IgD-negative memory B cell (primary cell): ENCODE measurements around the gene NOD2. TPM values are rescaled to one million over a fixed set of nuclear protein-coding genes. Genes with fewer than 3 reads are reported as not detected.
A peak's percentile ranks its signal among the peaks of the same experiment; 100 is the strongest.

Experiments
- H3K27ac Mint-ChIP-seq, 3 donors: one replicate each; pipeline ENCODE4 v1.8.0; 2020 to 2022; ENCODE audit warnings: mild to moderate bottlenecking in 3 of 3, mixed read lengths in 3 of 3, moderate library complexity in 1 of 3
- H3K27me3 Mint-ChIP-seq: one replicate; pipeline ENCODE4 v1.8.0; 2021; ENCODE audit warnings: mixed read lengths
- H3K36me3 Mint-ChIP-seq: one replicate; pipeline ENCODE4 v1.8.0; 2020; ENCODE audit warnings: mild to moderate bottlenecking, mixed read lengths
- H3K4me1 Mint-ChIP-seq, 3 donors: one replicate each; pipeline ENCODE4 v1.8.0; 2020 to 2022; ENCODE audit warnings: mixed read lengths in 3 of 3, mild to moderate bottlenecking in 1 of 3
- H3K4me3 Mint-ChIP-seq, 4 donors: one replicate each; pipeline ENCODE4 v1.8.0; 2020 to 2022; ENCODE audit warnings: mild to moderate bottlenecking in 4 of 4, mixed read lengths in 4 of 4, moderate library complexity in 3 of 4
- H3K9me3 Mint-ChIP-seq, 3 donors: one replicate each; pipeline ENCODE4 v1.8.0; 2020 to 2021; ENCODE audit warnings: mixed read lengths in 3 of 3, mild to moderate bottlenecking in 1 of 3
- polyA plus RNA-seq: library from polyadenylated mRNA; unstranded; fragments of 300-500 nt; fragmentation: Illumina TruSeq; gene quantifications from one replicate; pipeline ENCODE4 v1.2.3, GENCODE V29; 2021

The NOD2 gene
- polyA plus RNA-seq, 1 donor from 2014 or later = 0.86 TPM

- Mint-ChIP-seq H3K36me3 (peaks cover 13% of the 10 kb centered on the region), H3K27me3 (peaks cover 2% of the 10 kb centered on the region), H3K9me3 (no peaks in the 10 kb centered on the region), H3K27ac (peak overlapping the region; percentile 5 to 96 (median 88)), H3K4me1 (peaks cover 24 to 47% (median 36%) of the 10 kb centered on the region in 3 donors), H3K4me3 (peak overlapping the region in 3 of 4 donors; percentile 34 to 88 (median 47))
Measured at GRCh38 chr16:50678531-50678930, 14.9 kb upstream of the NOD2 start.

DNA sequence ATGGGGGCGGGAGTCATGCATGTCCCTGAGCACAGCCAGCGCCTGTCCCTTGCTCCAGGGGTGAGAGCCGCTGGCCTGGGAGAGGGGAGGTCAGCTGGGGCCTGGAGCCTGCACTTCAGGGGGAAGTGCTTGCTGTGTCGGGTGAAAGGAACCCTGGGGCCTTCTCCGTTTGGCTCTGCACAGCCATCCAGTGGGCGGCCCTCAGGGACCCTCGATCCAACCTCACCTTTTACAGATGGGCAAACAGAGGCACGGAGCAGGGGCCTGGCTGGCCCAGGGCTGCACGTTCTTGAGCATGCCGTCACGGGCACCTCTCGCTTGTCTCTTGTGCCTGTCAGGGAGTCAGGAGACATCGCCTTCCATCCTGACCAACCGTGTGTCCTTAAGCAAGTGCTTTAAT is 14.1 kb upstream of the NOD2 start:
- Mint-ChIP-seq H3K9me3 (no peaks in the 10 kb centered on the region), H3K4me3 (peak overlapping the region; percentile 88 to 96 (median 93)), H3K4me1 (peaks cover 31 to 54% (median 42%) of the 10 kb centered on the region in 3 donors), H3K36me3 (peaks cover 9% of the 10 kb centered on the region), H3K27ac (peak overlapping the region; percentile 5 to 96 (median 86)), H3K27me3 (peaks cover 2% of the 10 kb centered on the region)

GRCh38 chr16:50679676-50680555 is 13.5 kb upstream of the NOD2 start:
- Mint-ChIP-seq H3K36me3 (peaks cover 4% of the 10 kb centered on the region), H3K27ac (peak overlapping the region; percentile 86 to 99 (median 97))

GRCh38 chr16:50680556-50680893 is 12.9 kb upstream of the NOD2 start:
- H3K9me3 Mint-ChIP-seq = peaks cover 0 to 1% (median 0%) of the 10 kb centered on the region in 3 donors
- H3K36me3 Mint-ChIP-seq = peaks cover 1% of the 10 kb centered on the region
- H3K27me3 Mint-ChIP-seq = peaks cover 2% of the 10 kb centered on the region
- H3K27ac Mint-ChIP-seq = peak overlapping the region; percentile 97 to 99 (median 98)
- peaks cover 42 to 67% (median 53%) of the 10 kb centered on the region in 3 donors for H3K4me1 Mint-ChIP-seq
- peak overlapping the region; percentile 91 to 96 (median 94) for H3K4me3 Mint-ChIP-seq

More at GRCh38 chr16:50679676-50680555, 13.5 kb upstream of the NOD2 start:
- H3K9me3 Mint-ChIP-seq = no peaks in the 10 kb centered on the region
- peaks cover 37 to 61% (median 49%) of the 10 kb centered on the region in 3 donors for H3K4me1 Mint-ChIP-seq
- peaks cover 2% of the 10 kb centered on the region for H3K27me3 Mint-ChIP-seq
- H3K4me3 Mint-ChIP-seq = peak overlapping the region; percentile 91 to 96 (median 94)

GRCh38 chr16:50681021-50681885 is 12.2 kb upstream of the NOD2 start, which contains the start of gene SNX20:
SNX20 (minus strand) TSS chr16:50681312; CDS start chr16:50677526, 3,786 bp downstream.
- peak within 1 kb of the TSS; percentile 97 to 99 (median 98) for H3K27ac Mint-ChIP-seq
- H3K27me3 Mint-ChIP-seq = peaks cover 2% of the 10 kb centered on the region
- peaks cover 1% of the 10 kb centered on the region for H3K36me3 Mint-ChIP-seq
- H3K4me1 Mint-ChIP-seq = peaks cover 46 to 72% (median 58%) of the 10 kb centered on the region in 3 donors
- peaks cover 0 to 1% (median 0%) of the 10 kb centered on the region in 3 donors for H3K9me3 Mint-ChIP-seq
- peak within 1 kb of the TSS; percentile 91 to 96 (median 94) for H3K4me3 Mint-ChIP-seq

- peaks cover 0 to 1% (median 0%) of the 10 kb centered on the region in 3 donors for H3K9me3 Mint-ChIP-seq
- H3K4me1 Mint-ChIP-seq = peaks cover 42 to 61% (median 55%) of the 10 kb centered on the region in 3 donors
- H3K27ac Mint-ChIP-seq = peak overlapping the region; percentile 85 to 97 (median 96)
- H3K27me3 Mint-ChIP-seq = peaks cover under 1% of the 10 kb centered on the region
- peak overlapping the region; percentile 72 to 90 (median 86) for H3K4me3 Mint-ChIP-seq
- H3K36me3 Mint-ChIP-seq = no peaks in the 10 kb centered on the region
Measured at GRCh38 chr16:50683689-50684374, 9.6 kb upstream of the NOD2 start.

DNA sequence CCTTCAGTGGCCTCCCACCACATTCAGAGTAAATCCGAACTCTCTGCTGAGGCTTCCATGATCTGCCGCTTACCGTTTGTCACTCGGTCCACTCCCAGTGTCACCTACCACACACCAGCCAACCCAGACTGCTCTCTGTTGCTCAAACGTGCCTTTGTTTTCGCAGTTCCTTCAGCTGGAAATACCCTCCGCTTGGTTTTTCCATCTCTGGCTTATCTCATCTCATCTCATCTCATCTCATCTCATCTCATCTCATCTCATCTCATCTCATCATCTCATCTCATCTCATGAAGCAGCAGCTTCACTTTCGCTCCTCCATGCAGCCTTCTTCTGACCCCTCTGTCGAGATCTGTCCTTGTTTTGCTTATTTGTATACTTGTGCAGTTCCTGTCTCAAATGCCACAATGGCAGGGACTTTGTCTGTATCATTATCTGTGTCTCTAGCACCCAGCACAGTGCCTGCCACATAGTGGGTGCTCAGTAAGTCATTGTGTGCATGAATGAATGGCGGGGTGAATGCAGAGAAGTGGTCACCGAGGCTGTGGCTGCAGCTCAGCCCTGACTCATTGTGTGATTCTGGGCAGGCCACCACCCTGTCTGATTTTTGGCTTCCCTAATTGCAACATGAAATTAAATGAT is 8.5 kb upstream of the NOD2 start:
- peak overlapping the region; percentile 35 to 88 (median 76) for H3K4me3 Mint-ChIP-seq
- H3K36me3 Mint-ChIP-seq = no peaks in the 10 kb centered on the region
- peaks cover 0 to 1% (median 0%) of the 10 kb centered on the region in 3 donors for H3K9me3 Mint-ChIP-seq
- H3K27ac Mint-ChIP-seq = peak overlapping the region; percentile 85 to 97 (median 96)
- H3K4me1 Mint-ChIP-seq = peaks cover 39 to 53% (median 47%) of the 10 kb centered on the region in 3 donors
- no peaks in the 10 kb centered on the region for H3K27me3 Mint-ChIP-seq

DNA sequence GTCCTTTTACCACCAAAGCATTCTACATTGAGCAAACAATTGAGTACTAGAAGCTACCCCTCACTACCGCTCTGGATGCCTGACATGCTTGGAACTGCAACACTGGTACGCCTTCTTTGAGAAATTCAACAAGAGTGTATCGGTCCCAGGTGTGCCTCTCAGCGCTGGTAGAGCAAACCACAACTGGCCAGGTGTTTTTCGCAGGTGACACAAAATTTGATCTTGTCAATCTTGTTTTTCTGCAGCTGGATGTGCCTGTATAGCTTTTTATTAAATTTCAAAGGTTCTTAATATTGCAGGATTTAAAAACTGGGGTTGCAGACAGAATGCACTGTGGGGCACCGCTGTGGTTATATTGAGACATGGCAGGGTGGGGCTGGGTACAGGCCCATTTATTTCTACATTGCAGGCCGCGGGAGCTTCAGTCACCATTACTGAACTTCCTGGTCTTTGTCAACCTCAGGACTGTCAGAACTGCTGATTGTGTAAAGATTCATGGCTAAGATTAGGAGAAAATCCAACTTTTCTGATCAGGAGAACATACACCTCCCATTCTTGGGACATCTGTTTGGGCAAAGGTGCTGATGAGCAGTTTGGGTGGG is 7.8 kb upstream of the NOD2 start:
- H3K27ac Mint-ChIP-seq = peak overlapping the region; percentile 85 to 97 (median 96)
- no peaks in the 10 kb centered on the region for H3K27me3 Mint-ChIP-seq
- peaks cover 0 to 1% (median 0%) of the 10 kb centered on the region in 3 donors for H3K9me3 Mint-ChIP-seq
- H3K4me1 Mint-ChIP-seq = peaks cover 42 to 49% (median 43%) of the 10 kb centered on the region in 3 donors
- H3K36me3 Mint-ChIP-seq = no peaks in the 10 kb centered on the region
- H3K4me3 Mint-ChIP-seq = peak overlapping the region in 3 of 4 donors; percentile 70 to 83 (median 79)

- Mint-ChIP-seq H3K4me1 (peaks cover 31 to 42% (median 36%) of the 10 kb centered on the region in 3 donors), H3K27ac (peak overlapping the region in 1 of 3 donors; percentile 19), H3K36me3 (no peaks in the 10 kb centered on the region), H3K27me3 (peaks cover 1% of the 10 kb centered on the region), H3K9me3 (peaks cover 0 to 1% (median 0%) of the 10 kb centered on the region in 3 donors), H3K4me3 (no peak overlapping the region)
Measured at GRCh38 chr16:50688083-50688482, 5.3 kb upstream of the NOD2 start.

GRCh38 chr16:50688867-50689266 is 4.5 kb upstream of the NOD2 start:
- peak overlapping the region in 2 of 3 donors; percentile 1 to 11 for H3K27ac Mint-ChIP-seq
- H3K36me3 Mint-ChIP-seq = no peaks in the 10 kb centered on the region
- peaks cover 1% of the 10 kb centered on the region for H3K27me3 Mint-ChIP-seq
- H3K9me3 Mint-ChIP-seq = peaks cover 0 to 1% (median 0%) of the 10 kb centered on the region in 3 donors
- peaks cover 25 to 35% (median 29%) of the 10 kb centered on the region in 3 donors for H3K4me1 Mint-ChIP-seq
- no peak overlapping the region for H3K4me3 Mint-ChIP-seq

GRCh38 chr16:50690177-50690576 is 3.2 kb upstream of the NOD2 start:
- peaks cover 19 to 35% (median 27%) of the 10 kb centered on the region in 3 donors for H3K4me1 Mint-ChIP-seq
- H3K36me3 Mint-ChIP-seq = no peaks in the 10 kb centered on the region
- peaks cover 1% of the 10 kb centered on the region for H3K27me3 Mint-ChIP-seq
- peaks cover 0 to 2% (median 0%) of the 10 kb centered on the region in 3 donors for H3K9me3 Mint-ChIP-seq
- H3K4me3 Mint-ChIP-seq = peak overlapping the region in 1 of 4 donors; percentile 24
- H3K27ac Mint-ChIP-seq = peak overlapping the region in 1 of 3 donors; percentile 30

- Mint-ChIP-seq H3K27me3 (peaks cover 1% of the 10 kb centered on the region), H3K27ac (peak overlapping the region in 1 of 3 donors; percentile 83), H3K4me1 (peaks cover 19 to 43% (median 28%) of the 10 kb centered on the region in 3 donors), H3K9me3 (peaks cover 0 to 2% (median 0%) of the 10 kb centered on the region in 3 donors), H3K4me3 (peak overlapping the region in 3 of 4 donors; percentile 68 to 87 (median 82)), H3K36me3 (no peaks in the 10 kb centered on the region)
Measured at GRCh38 chr16:50692644-50692998, 785 bp upstream of the NOD2 start.

DNA sequence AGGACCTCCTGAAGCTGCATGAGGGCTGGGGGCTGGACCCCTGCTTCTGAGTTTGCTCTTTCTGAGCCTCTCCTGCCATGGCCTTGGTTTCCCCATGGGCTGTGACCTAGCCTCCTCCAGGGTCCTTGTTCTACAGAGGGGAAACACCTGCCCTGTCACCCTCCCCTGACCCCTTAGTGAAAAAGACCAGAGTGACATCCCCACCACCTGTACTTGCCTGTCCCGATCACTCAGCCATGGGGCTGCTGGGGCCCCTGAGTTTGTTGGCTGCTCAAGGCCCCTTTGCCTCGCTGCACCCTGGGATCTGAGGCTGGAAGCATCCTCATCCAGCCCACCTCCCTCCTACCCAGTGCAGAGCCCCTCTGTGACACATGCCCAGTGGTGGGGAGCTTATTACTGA is 800 bp downstream of the NOD2 start:
- Mint-ChIP-seq H3K9me3 (peaks cover 0 to 2% (median 0%) of the 10 kb centered on the region in 3 donors), H3K4me3 (peak overlapping the region; percentile 64 to 92 (median 82)), H3K4me1 (peaks cover 30 to 58% (median 41%) of the 10 kb centered on the region in 3 donors), H3K36me3 (no peaks in the 10 kb centered on the region), H3K27ac (peak overlapping the region in 1 of 3 donors; percentile 87), H3K27me3 (peaks cover 1% of the 10 kb centered on the region)
